ENCODE results near the gene PHC1. TPM values are rescaled to one million over a fixed set of nuclear protein-coding genes. Genes with fewer than 3 reads are reported as not detected.

PHC1 gene
- total and polyA plus RNA-seq, 2 donors, result 39.9 to 42.3 TPM

DNA sequence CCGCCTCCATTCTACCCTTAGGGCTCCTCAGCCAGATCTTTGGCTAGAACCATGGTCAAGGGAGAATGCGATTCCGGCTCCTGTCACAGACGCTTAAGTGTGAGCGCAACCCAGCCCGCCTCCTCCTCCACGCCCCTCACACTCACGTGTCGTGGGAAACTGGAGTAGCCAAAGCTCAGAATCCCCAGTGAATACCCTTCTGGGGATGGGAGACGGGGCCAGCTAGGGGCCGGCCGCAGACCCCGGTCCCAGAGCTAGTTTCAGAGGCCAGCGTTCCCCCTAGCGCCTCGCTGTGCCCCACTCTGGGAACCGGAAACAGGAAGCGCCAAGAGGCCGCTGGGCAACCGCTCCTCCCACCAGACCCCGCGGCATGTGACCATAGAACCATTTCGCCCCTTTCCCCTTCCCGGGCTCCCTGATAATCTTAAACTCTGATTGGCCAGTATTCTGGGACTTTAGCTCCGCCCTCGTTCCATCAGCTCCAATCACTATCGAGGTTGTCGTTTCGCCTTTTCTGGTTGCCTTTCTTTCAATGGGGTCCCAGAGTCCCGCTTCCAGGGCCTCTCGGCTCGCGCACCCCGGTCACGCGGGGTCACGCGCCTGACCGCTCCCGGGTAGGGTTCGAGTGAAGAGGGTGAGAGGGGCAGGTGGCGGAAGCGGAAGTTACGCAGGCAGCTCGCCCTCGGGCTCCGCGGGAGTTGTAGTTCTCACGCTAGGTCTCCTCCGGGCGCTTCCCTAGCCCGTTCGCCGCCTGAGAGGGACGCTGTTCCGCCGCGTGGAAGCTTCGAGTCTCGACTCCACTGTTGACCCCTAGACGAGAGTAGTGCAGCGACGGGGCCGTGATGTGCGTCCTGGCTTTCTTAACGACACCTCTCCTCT, 35.3 kb downstream of the PHC1 start, which contains the start of gene M6PR:
TSS of gene M6PR (minus strand) at position 304 of the 879 bp plus-strand sequence. CDS start 3,241 bp downstream, outside the sequence.
- H3K4me3 ChIP-seq (ENCODE audit: low read depth, low read length), result peak within 1 kb of the TSS; percentile 63
- no peaks in the 10 kb centered on the region for H3K36me3 ChIP-seq (ENCODE audit: insufficient read depth)
- H3K27ac ChIP-seq (ENCODE audit: low read depth), result peak within 1 kb of the TSS; percentile 95
- WGBS, result under 1% methylated on average over 66 of the region's 66 CpGs
- no peaks in the 10 kb centered on the region for H3K4me1 ChIP-seq (ENCODE audit: insufficient read depth)
- peak; percentile 96 for DNase-seq (ENCODE audit: extremely low spot score)

DNA sequence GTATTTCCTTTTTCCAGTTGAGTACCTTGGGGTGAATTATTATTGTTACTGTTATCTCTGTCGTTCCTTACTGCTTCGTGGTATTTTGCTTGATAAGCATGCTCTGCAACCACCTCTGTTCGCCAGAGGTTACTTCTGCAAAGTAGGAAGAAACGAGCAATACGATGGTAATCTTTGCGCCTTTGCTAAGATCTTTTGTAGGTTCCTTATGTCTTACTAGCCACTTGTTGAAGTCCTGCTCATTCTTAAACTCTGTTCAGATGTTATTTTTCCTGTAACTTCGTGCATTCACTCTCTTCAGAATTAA, 35.9 kb downstream of the PHC1 start:
- WGBS, result 0% methylated on average over 7 of the region's 7 CpGs
- no peaks in the 10 kb centered on the region for H3K36me3 ChIP-seq (ENCODE audit: insufficient read depth)
- DNase-seq (ENCODE audit: extremely low spot score), result no peak
- peak overlapping the region; percentile 63 for H3K4me3 ChIP-seq (ENCODE audit: low read depth, low read length)
- no peaks in the 10 kb centered on the region for H3K4me1 ChIP-seq (ENCODE audit: insufficient read depth)
- H3K27ac ChIP-seq (ENCODE audit: low read depth), result peak overlapping the region; percentile 95

DNA sequence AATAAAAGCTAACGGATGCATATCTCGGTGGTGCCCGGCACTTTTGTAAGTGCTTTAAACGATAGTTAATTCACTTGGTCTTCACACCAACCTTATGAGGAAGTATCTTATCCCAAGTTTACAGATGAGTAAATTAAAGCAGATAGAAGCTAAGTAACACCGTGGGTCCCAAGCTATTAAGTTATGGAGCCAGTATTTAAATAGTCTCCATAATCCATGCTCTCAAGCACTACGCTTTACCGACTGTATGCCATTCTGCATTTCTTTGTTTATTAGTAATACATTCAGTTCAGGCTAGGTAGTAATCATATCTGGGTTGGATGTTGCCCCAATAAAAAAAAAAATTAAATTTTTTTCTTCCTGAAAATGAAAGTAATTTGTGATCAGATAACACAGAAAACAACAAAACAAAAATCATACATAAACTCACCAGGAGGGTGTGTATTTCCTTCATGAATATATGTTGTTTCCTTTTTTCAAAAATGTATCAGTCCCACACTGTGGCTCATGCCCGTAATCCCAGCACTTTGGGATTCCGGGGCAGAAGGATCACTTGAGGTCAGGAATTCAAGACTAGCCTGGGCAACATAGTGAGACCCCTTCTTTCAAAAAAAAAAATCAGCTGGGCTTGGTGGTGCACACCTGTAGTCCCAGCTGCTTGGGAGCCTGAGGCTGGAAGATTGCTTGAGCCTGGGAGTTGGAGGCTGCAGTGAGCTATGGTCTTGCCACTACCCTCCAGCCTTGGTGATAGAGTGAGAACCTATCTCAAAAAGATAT, 36.6 kb downstream of the PHC1 start:
- H3K27ac ChIP-seq (ENCODE audit: low read depth), result peak overlapping the region; percentile 59

DNA sequence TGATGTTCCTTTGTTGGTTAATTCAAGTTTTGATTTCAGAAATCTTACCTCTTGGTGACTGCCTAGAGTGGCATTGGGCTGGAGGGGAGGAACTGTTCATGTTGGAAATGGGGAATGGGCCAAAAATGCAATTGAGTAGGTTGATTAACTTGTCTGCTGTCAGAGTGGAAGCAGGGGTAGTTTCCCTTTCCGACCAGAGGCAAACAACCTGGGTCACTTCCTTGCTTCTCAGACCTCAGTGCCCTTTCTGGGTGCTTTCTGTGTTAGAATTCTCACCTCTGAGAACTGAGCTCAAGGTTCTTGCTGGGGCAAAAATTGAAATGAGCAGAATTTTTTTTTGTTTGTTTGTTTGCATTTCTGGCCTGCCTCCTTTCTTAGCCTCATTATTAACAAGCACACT, 37.4 kb downstream of the PHC1 start:
- no peak for DNase-seq (ENCODE audit: extremely low spot score)
- Histone ChIP-seq H3K27ac (ENCODE audit: low read depth) (peak overlapping the region; percentile 30), H3K4me3 (ENCODE audit: low read depth, low read length) (no peak overlapping the region), H3K36me3 (ENCODE audit: insufficient read depth) (no peaks in the 10 kb centered on the region), H3K4me1 (ENCODE audit: insufficient read depth) (no peaks in the 10 kb centered on the region)
- WGBS, result 70% methylated on average over 1 of the region's 1 CpG

More for the DNA sequence above, 36.6 kb downstream of the PHC1 start:
- 13% methylated on average over 9 of the region's 9 CpGs for WGBS
- H3K4me3 ChIP-seq (ENCODE audit: low read depth, low read length), result peak overlapping the region; percentile 63
- H3K4me1 ChIP-seq (ENCODE audit: insufficient read depth), result no peaks in the 10 kb centered on the region
- DNase-seq (ENCODE audit: extremely low spot score), result no peak
- H3K36me3 ChIP-seq (ENCODE audit: insufficient read depth), result no peaks in the 10 kb centered on the region

DNA sequence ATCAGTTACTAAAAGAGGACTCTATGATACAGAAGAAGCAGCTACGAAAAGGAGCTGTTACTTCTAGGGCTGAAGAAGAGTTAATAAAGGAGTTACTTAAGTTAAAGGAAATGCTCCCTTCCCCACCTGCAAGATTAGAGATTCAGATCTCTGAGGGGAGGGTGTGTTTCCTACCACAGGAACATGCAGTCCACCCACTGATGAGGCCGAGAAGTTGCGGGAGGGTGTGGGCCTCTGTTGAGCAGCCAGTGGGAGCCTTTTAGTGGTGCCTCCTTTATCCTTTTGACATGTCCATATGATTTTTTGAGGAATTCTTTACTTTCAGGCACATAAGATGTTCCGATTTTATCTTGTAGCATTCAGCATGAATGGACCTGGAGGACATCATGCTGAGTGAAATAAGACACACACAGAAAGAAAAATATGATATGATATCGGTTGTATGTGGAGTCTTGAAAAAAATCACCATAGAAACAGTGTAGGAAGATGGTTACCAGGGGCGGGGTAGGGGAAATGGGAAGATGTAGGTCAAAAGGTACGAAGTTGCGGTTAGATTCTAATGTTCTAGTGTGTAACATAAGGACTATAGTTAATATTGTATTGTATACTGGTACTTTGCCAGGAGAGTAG, 39.6 kb downstream of the PHC1 start:
- 91% methylated on average over 8 of the region's 8 CpGs for WGBS
- DNase-seq (ENCODE audit: extremely low spot score), result no peak
- H3K4me1 ChIP-seq (ENCODE audit: insufficient read depth), result no peaks in the 10 kb centered on the region
- no peak overlapping the region for H3K27ac ChIP-seq (ENCODE audit: low read depth)
- no peaks in the 10 kb centered on the region for H3K36me3 ChIP-seq (ENCODE audit: insufficient read depth)
- no peak overlapping the region for H3K4me3 ChIP-seq (ENCODE audit: low read depth, low read length)

DNA sequence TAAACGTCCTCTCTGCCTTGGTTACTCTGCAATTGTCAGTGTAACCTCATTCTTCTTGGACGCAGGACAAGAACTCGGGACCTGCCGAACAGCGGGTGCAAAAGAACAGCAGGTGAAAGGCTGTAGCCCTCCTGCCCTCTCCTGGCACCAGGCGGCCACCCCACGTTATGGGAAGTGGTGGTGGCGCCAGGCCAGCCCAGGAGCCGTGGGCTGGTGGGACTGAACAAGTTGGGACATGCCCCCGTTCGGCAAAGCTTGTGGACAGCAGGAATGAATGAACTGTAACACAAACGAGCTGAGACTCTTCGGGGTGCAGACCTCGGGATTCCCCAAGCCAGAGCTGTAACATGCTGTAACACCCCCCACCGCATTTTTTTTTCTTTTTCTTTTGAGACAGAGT, 41.8 kb downstream of the PHC1 start:
- no peaks in the 10 kb centered on the region for H3K4me1 ChIP-seq (ENCODE audit: insufficient read depth)
- H3K4me3 ChIP-seq (ENCODE audit: low read depth, low read length), result no peak overlapping the region
- no peak overlapping the region for H3K27ac ChIP-seq (ENCODE audit: low read depth)
- DNase-seq (ENCODE audit: extremely low spot score), result no peak
- no peaks in the 10 kb centered on the region for H3K36me3 ChIP-seq (ENCODE audit: insufficient read depth)
- 92% methylated on average over 15 of the region's 15 CpGs for WGBS

DNA sequence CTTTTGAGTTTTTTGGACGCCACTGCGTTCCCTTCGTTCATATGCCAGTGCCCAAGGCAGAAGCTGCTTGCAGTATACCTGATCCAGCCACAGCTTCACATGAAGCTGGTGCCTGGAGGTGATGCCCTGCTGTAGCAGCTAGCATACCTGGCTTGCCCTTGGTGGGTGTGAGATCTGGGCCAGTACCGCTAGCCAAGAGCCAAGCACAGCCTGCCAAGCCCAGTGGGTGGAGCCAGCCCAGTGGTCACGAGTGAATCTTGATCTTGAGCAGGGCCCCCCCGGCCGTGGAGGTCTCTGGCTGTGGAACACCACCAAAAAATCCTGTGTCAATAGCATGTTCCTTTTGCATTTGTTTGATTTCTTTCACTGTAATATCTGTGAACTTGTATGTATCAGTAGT, 42.5 kb downstream of the PHC1 start:
- no peak for DNase-seq (ENCODE audit: extremely low spot score)
- H3K4me3 ChIP-seq (ENCODE audit: low read depth, low read length), result no peak overlapping the region
- 83% methylated on average over 7 of the region's 7 CpGs for WGBS

DNA sequence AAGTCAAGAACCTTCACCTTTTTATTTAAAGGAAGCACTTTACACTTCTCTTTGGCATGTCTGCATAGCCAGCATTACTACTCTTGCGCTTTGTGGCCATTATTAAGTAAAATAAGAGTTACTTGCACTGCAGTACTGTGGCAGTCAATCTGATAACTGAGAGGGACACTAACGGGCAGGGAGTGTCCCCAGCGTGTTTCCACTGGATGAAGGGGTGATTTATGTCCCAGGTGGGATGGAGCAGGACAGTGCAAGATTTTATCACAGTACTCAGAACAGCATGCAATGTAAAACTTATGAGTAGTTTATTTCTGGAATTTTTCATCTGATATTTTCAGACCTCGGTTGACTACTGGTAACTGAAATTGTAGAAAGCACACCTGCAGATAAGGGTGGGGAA, 43.3 kb downstream of the PHC1 start:
- Histone ChIP-seq H3K36me3 (ENCODE audit: insufficient read depth) (no peaks in the 10 kb centered on the region), H3K27ac (ENCODE audit: low read depth) (no peak overlapping the region), H3K4me3 (ENCODE audit: low read depth, low read length) (no peak overlapping the region), H3K4me1 (ENCODE audit: insufficient read depth) (no peaks in the 10 kb centered on the region)
- no peak for DNase-seq (ENCODE audit: extremely low spot score)
- 74% methylated on average over 4 of the region's 4 CpGs for WGBS

More for the DNA sequence above, 42.5 kb downstream of the PHC1 start:
- Histone ChIP-seq H3K27ac (ENCODE audit: low read depth) (no peak overlapping the region), H3K4me1 (ENCODE audit: insufficient read depth) (no peaks in the 10 kb centered on the region), H3K36me3 (ENCODE audit: insufficient read depth) (no peaks in the 10 kb centered on the region)

DNA sequence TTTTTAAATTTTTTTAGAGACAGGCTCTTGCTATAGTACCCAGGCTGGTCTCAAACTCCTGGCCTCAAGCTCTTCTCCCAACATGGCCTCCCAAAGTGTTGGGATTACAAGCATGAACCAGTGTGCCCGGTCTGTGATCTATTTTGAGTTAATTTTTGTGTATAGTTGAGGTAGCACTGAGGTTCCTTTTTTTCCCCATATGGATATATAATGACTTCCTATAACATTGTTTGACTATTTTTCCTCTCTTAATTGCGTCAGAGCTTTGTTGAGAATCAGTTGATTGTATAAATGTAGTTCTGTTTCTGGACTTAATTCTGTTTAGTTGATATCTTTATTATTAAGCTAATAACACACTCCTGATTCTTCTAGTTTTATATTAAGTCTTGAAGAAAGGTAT, 43.8 kb downstream of the PHC1 start:
- no peak overlapping the region for H3K27ac ChIP-seq (ENCODE audit: low read depth)
- 65% methylated on average over 2 of the region's 2 CpGs for WGBS
- no peak overlapping the region for H3K4me3 ChIP-seq (ENCODE audit: low read depth, low read length)
- no peaks in the 10 kb centered on the region for H3K36me3 ChIP-seq (ENCODE audit: insufficient read depth)
- H3K4me1 ChIP-seq (ENCODE audit: insufficient read depth), result no peaks in the 10 kb centered on the region
- no peak for DNase-seq (ENCODE audit: extremely low spot score)

DNA sequence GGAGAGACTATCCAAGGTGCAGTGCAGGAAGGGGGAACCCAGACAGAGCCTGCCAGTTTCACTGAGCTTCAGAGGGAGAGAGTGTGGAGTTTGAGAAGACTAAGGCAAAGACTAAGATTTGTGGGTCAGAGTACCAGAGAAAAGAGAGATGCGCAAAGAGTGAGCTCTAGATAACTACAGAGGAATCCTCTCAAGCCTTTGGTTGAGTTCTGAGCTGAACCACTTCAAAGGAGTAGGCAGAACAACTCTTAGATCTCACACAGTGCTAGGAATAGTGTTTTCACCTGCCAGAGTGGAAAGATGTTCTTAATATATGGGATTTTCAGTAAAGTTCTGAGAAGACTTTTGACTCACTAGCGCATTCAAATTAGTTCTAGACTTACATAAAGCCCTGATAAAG, 45.9 kb downstream of the PHC1 start:
- WGBS, result 96% methylated on average over 2 of the region's 2 CpGs
- Histone ChIP-seq H3K36me3 (ENCODE audit: insufficient read depth) (no peaks in the 10 kb centered on the region), H3K27ac (ENCODE audit: low read depth) (no peak overlapping the region), H3K4me3 (ENCODE audit: low read depth, low read length) (no peak overlapping the region), H3K4me1 (ENCODE audit: insufficient read depth) (no peaks in the 10 kb centered on the region)
- DNase-seq (ENCODE audit: extremely low spot score), result no peak

DNA sequence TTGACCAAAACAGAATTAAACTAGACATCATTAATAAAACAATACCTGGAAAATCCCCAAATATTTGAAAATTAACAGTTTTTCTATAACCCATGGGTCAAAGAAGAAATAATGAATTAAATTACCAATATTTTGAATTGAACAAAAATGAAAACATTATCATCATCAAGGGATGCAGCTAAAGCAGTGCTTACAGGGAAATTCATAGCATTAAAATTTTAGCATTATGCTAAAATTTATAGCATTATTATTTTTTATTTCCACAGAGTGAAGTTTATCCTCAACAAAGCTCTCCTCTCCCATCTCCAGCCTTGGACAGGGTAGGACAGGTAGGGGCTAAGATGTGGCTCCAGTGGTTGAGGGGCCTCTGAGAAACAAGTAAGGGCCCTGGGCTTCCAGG, 54.5 kb downstream of the PHC1 start:
- H3K36me3 ChIP-seq (ENCODE audit: insufficient read depth), result no peaks in the 10 kb centered on the region
- no peaks in the 10 kb centered on the region for H3K4me1 ChIP-seq (ENCODE audit: insufficient read depth)
- H3K4me3 ChIP-seq (ENCODE audit: low read depth, low read length), result no peak overlapping the region
- no peak overlapping the region for H3K27ac ChIP-seq (ENCODE audit: low read depth)
- no peak for DNase-seq (ENCODE audit: extremely low spot score)

DNA sequence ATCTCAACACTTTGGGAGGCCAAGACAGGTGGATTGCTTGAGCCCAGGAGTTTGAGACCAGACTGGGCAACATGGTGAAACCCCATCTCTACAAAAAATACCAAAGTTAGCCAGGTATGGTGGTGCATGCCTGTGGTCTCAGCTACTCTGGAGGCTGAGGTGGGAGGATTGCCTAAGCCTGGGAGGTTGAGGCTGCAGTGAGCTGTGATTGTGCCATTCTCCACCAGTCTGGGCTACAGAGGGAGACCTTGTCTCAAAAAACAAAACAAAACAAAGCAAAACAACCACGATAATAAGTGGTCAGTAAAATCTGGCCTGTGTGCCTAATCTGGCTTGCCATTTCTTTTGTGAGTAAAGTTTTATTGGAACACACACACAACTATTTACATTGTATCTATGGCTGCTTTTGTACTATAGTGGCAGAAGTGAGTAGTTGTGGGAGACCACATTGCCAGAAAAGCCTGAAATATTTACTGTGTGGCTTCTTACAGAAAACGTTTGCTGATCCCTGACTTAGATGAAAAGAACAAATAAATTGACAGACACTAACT, 55.6 kb downstream of the PHC1 start:
- Histone ChIP-seq H3K27ac (ENCODE audit: low read depth) (no peak overlapping the region), H3K36me3 (ENCODE audit: insufficient read depth) (no peaks in the 10 kb centered on the region), H3K4me3 (ENCODE audit: low read depth, low read length) (no peak overlapping the region), H3K4me1 (ENCODE audit: insufficient read depth) (no peaks in the 10 kb centered on the region)
- DNase-seq (ENCODE audit: extremely low spot score), result no peak
- WGBS, result 53% methylated on average over 2 of the region's 2 CpGs

DNA sequence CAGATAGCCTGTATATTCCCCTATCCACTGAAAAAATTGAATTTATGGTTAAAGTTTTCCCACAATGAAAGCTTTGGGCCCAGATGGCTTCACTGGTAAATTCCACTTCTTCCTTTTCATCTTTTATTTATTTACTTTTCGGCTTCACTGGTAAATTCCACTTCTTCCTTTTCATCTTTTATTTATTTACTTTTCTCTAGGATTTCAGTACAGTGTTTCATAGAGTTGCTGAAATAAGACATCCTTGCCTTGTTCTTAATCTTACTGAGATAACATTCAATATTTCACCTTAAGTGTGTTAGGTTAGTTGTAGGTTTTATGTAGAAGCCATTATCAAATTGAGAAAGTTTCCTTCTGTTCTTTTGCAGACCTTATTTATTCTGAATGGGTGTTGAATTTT, 56.1 kb downstream of the PHC1 start:
- no peaks in the 10 kb centered on the region for H3K36me3 ChIP-seq (ENCODE audit: insufficient read depth)
- H3K4me1 ChIP-seq (ENCODE audit: insufficient read depth), result no peaks in the 10 kb centered on the region
- DNase-seq (ENCODE audit: extremely low spot score), result no peak
- no peak overlapping the region for H3K4me3 ChIP-seq (ENCODE audit: low read depth, low read length)
- no peak overlapping the region for H3K27ac ChIP-seq (ENCODE audit: low read depth)
- 58% methylated on average over 1 of the region's 1 CpG for WGBS
